Lower leg skin (tissue), 4 donors: ENCODE measurements around the gene OR1J4. TPM values are rescaled to one million over a fixed set of nuclear protein-coding genes. Genes with fewer than 3 reads are reported as not detected.

Experiments used
- DNase-seq, 2 donors: peaks; one replicate each; pipeline ENCODE4 v3.0.0-alpha.2; 2019; ENCODE audit warnings: low spot score in 2 of 2
- H3K4me3 ChIP-seq: fragments of 200-600 bp; sonication (generic); 2 replicates; pipeline ENCODE4 v1.5.1; 2017; ENCODE audit warnings: mild to moderate bottlenecking, low read depth; ENCODE audit not compliant: poor library complexity, severe bottlenecking
- POLR2A ChIP-seq, 2 donors: fragments of 450-650 bp; IDR thresholded peaks; one replicate each; pipeline ENCODE4 v1.6.1; 2016 to 2017; ENCODE audit warnings: antibody characterized with exemption in 2 of 2, mild to moderate bottlenecking in 1 of 2, moderate library complexity in 1 of 2
- WGBS, 2 donors: methylation state at CpG; one replicate each; pipeline ENCODE4 v1.1.5; 2018; 5-methylcytosine and 5-hydroxymethylcytosine counted together
- intact Hi-C: fragments of 100-400 bp; cut with DNase I; formaldehyde crosslinking; loops from one replicate; pipeline ENCODE4 v1.15.0; 2023; ENCODE audit warnings: low total_unique reads
- total RNA-seq, 4 donors: library from RNA; depleted of rRNA; stranded (reverse); fragments of >200 nt; gene quantifications; one replicate each; pipeline ENCODE4 v1.1.0, GENCODE V29; 2016
- TF ChIP-seq, protein P1 (sequence below), 3 donors: fragments of 450-650 bp; IDR thresholded peaks; one replicate each; pipeline ENCODE4 v1.5.1; 2016; ENCODE audit warnings: antibody characterized with exemption in 3 of 3, mild to moderate bottlenecking in 3 of 3, moderate library complexity in 2 of 3

OR1J4 gene, protein sequence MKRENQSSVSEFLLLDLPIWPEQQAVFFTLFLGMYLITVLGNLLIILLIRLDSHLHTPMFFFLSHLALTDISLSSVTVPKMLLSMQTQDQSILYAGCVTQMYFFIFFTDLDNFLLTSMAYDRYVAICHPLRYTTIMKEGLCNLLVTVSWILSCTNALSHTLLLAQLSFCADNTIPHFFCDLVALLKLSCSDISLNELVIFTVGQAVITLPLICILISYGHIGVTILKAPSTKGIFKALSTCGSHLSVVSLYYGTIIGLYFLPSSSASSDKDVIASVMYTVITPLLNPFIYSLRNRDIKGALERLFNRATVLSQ
- under 1 TPM in 1 of 4 donors, not detected in 3; 0.29 TPM for total RNA-seq

DNA sequence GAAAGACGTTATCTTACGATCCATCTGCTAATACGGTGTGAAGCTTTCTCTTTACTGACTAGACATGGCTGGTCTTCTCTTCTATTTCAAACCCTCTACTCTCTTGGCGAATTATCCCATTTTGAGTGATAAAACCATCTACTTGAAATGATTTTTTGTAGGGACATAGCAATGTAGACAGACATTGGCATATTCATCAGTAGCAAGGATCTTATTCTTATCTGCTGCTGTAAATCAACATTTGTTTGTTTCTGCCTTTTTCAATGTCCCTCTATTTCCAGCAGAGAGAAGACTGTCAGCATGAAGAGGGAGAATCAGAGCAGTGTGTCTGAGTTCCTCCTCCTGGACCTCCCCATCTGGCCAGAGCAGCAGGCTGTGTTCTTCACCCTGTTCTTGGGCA is at the start of gene OR1J4:
Gene OR1J4 (plus strand): TSS at position 301 of the 400 bp plus-strand sequence. CDS start 0 bp downstream, at position 301.
- WGBS, 2 donors, result 73 to 77% methylated on average over 4 of the region's 4 CpGs
- TF ChIP-seq, protein P1, sequence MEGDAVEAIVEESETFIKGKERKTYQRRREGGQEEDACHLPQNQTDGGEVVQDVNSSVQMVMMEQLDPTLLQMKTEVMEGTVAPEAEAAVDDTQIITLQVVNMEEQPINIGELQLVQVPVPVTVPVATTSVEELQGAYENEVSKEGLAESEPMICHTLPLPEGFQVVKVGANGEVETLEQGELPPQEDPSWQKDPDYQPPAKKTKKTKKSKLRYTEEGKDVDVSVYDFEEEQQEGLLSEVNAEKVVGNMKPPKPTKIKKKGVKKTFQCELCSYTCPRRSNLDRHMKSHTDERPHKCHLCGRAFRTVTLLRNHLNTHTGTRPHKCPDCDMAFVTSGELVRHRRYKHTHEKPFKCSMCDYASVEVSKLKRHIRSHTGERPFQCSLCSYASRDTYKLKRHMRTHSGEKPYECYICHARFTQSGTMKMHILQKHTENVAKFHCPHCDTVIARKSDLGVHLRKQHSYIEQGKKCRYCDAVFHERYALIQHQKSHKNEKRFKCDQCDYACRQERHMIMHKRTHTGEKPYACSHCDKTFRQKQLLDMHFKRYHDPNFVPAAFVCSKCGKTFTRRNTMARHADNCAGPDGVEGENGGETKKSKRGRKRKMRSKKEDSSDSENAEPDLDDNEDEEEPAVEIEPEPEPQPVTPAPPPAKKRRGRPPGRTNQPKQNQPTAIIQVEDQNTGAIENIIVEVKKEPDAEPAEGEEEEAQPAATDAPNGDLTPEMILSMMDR (IDR thresholded peaks at IDR 0.05), result no peak
- TF ChIP-seq POLR2A (IDR thresholded peaks at IDR 0.05), result no peak
- DNase-seq, result no peak
- no peak within 1 kb of the TSS for H3K4me3 ChIP-seq
- intact Hi-C loops, result no loop called here

DNA sequence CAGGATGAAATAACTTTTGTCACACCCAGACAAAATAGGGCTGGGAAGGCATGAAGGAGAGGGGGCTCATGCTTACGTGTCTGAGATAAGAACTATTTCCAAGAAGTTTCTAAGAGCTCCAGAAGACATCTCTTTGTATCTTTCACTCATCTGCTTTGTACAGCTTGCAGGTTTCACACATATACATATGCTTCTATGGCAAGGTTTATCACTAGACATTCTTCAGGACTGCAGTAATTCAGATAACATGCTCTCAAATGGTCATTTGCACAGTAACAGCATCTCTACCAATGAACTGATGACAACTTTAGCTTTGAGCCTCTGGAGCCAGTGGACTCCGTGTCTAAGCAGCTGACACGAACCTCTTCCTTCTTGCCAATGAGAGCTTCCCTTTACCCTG is 44.4 kb upstream of the OR1J4 start:
- H3K4me3 ChIP-seq, result no peak overlapping the region
- no peak for DNase-seq
- TF ChIP-seq, protein P1 (IDR thresholded peaks at IDR 0.05), result no peak
- no peak for TF ChIP-seq POLR2A (IDR thresholded peaks at IDR 0.05)
- 58 to 80% methylated on average over 3 of the region's 3 CpGs for WGBS, 2 donors
- intact Hi-C loops, result no loop called here

DNA sequence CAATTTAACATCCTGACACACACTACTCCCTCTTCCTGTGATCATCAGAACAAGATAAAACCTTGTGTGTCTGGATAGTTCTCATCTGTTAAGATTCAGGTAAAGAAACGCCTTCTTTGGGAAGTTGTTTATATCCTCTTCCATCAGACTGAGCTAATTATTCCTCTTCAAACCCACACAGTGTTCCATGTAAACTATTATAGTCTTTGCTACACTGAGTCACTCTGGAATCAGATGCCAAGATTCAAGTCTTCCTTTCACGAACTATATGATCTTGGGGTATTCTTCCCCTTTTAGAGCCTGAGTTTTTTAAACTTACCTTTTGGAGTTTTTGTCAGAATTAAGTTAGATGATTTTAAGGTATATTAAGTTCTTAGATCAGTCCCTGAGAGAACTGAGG is 43.2 kb upstream of the OR1J4 start:
- DNase-seq, result no peak
- TF ChIP-seq, protein P1 (IDR thresholded peaks at IDR 0.05), result no peak
- TF ChIP-seq POLR2A (IDR thresholded peaks at IDR 0.05), result no peak
- H3K4me3 ChIP-seq, result no peak overlapping the region
- intact Hi-C loops, result no loop called here
- 33 to 34% methylated on average over 2 of the region's 2 CpGs for WGBS, 2 donors

DNA sequence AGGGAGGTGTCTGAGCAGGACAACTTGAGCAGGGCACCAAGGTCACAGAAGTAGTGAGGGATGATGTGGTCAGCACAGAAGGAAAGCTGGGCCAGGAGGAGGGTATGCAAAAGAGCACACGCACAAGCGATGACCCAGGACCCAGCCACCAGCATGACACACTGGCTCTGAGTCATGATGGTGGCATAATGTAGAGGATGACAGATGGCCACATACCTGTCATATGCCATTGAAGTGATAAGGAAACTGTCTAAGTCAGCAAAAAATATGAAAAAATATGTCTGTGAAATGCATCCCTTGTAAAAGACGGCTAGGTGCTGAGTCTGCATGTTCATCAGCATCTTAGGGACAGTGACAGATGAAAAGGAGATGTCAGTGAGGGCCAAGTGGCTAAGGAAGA is 41.6 kb upstream of the OR1J4 start:
- DNase-seq, result no peak
- no peak for TF ChIP-seq POLR2A (IDR thresholded peaks at IDR 0.05)
- TF ChIP-seq, protein P1 (IDR thresholded peaks at IDR 0.05), result no peak
- WGBS, 2 donors, result 89 to 91% methylated on average over 3 of the region's 3 CpGs
- H3K4me3 ChIP-seq, result no peak overlapping the region
- intact Hi-C loops, result no loop called here

DNA sequence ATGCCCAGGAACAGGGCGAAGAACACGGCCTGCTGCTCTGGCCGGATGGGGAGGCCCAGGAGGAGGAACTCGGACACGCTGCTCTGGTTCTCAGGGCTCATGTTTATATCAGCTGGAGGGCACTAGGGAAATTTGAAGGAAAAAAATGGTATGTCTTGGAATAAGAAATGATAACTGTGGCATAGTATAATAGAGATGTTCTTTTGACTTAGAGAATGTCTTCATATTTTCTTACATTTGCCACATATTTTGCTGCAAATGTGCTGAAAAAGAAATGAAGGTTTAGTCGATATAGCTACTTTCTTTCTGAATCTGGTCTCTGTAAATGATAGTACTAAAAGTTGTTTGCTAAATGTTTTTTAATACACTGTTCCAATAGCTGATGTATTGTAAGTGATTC is 41.1 kb upstream of the OR1J4 start, which contains the start of gene OR1J1:
Gene OR1J1 (minus strand): TSS at position 101 of the 400 bp plus-strand sequence. CDS start 0 bp downstream, at position 101.
- no peak within 1 kb of the TSS for H3K4me3 ChIP-seq
- TF ChIP-seq, protein P1 (IDR thresholded peaks at IDR 0.05), result no peak
- TF ChIP-seq POLR2A (IDR thresholded peaks at IDR 0.05), result no peak
- no peak for DNase-seq
- WGBS, 2 donors, result 80 to 85% methylated on average over 6 of the region's 6 CpGs
- intact Hi-C loops, result no loop called here
